A673 (cell line): ENCODE measurements around the gene FBXO42.

ENCODE experiments used
- CTCF ChIP-seq: fragments of 300-800, 200-600 bp; sonication (generic); conservative IDR thresholded peaks from 2 replicates; pipeline ENCODE4 v1.5.1; 2017; ENCODE audit warnings: low read depth, mild to moderate bottlenecking, antibody characterized with exemption, low read length, moderate library complexity, mixed read lengths
- EZH2 ChIP-seq: fragments of 200-600 bp; sonication (generic); IDR thresholded peaks from 2 replicates; pipeline ENCODE4 v1.6.1; 2017; ENCODE audit warnings: borderline replicate concordance, low read depth, mild to moderate bottlenecking, mixed read lengths, antibody characterized with exemption, low read length; ENCODE audit not compliant: poor library complexity, severe bottlenecking

GRCh38 chr1:16251381-16251780, 100.9 kb downstream of the FBXO42 start:
- TF ChIP-seq CTCF: no peak
- no peak for TF ChIP-seq EZH2
